Measurements from ENCODE around the gene KCNAB1.

The KCNAB1 gene

GRCh38 chr3:156539051-156539450 lies 418.7 kb downstream of the KCNAB1 start:
- Histone ChIP-seq H2AFZ (ENCODE audit: low read length) (no peak overlapping the region), H3K27me3 (ENCODE audit: insufficient read depth, low read length, poor library complexity, severe bottlenecking) (no peaks in the 10 kb centered on the region), H3K4me3 (ENCODE audit: low read length, poor library complexity, severe bottlenecking) (no peak overlapping the region), H4K20me1 (ENCODE audit: insufficient read depth, low read length, poor library complexity, severe bottlenecking) (peaks cover 3% of the 10 kb centered on the region), H3K4me2 (ENCODE audit: low read depth, low read length, poor library complexity, severe bottlenecking) (no peak overlapping the region), H3F3A (ENCODE audit: low read depth) (no peaks in the 10 kb centered on the region), H3K36me3 (ENCODE audit: insufficient read depth, low read length) (peaks cover 44% of the 10 kb centered on the region), H3K4me1 (ENCODE audit: insufficient read depth, low read length, poor library complexity, severe bottlenecking) (no peaks in the 10 kb centered on the region), H3K79me2 (ENCODE audit: insufficient read depth, low read length) (0 out of 2 replicates have a peak, but pooled peaks cover 1% of the 10 kb centered on the region), H3K9me2 (replicated peaks; ENCODE audit: low read depth, low read length) (no peaks in the 10 kb centered on the region), H3K9ac (ENCODE audit: low read depth, low read length, poor library complexity, severe bottlenecking) (no peak overlapping the region), H3K9me3 (ENCODE audit: insufficient read depth, low read depth, low read length) (no peaks in the 10 kb centered on the region)
- TF ChIP-seq CTCF (conservative IDR thresholded peaks at IDR 0.05; ENCODE audit: low read length) (no peak), EZH2phosphoT487 (IDR thresholded peaks at IDR 0.05; ENCODE audit: borderline replicate concordance) (no peak)

GRCh38 chr3:156539802-156540201 lies 419.4 kb downstream of the KCNAB1 start:
- no peaks in the 10 kb centered on the region for H3K9me3 ChIP-seq (ENCODE audit: insufficient read depth, low read depth, low read length)
- no peak overlapping the region for H3K4me2 ChIP-seq (ENCODE audit: low read depth, low read length, poor library complexity, severe bottlenecking)
- H3K4me1 ChIP-seq (ENCODE audit: insufficient read depth, low read length, poor library complexity, severe bottlenecking): no peaks in the 10 kb centered on the region
- no peak overlapping the region for H3K9ac ChIP-seq (ENCODE audit: low read depth, low read length, poor library complexity, severe bottlenecking)
- no peaks in the 10 kb centered on the region for H3K9me2 ChIP-seq (replicated peaks; ENCODE audit: low read depth, low read length)
- H3K4me3 ChIP-seq (ENCODE audit: low read length, poor library complexity, severe bottlenecking): no peak overlapping the region
- H3K36me3 ChIP-seq (ENCODE audit: insufficient read depth, low read length): peaks cover 49% of the 10 kb centered on the region
- H3F3A ChIP-seq (ENCODE audit: low read depth): no peaks in the 10 kb centered on the region
- no peaks in the 10 kb centered on the region for H3K27me3 ChIP-seq (ENCODE audit: insufficient read depth, low read length, poor library complexity, severe bottlenecking)
- H4K20me1 ChIP-seq (ENCODE audit: insufficient read depth, low read length, poor library complexity, severe bottlenecking): peaks cover 3% of the 10 kb centered on the region
- H3K79me2 ChIP-seq (ENCODE audit: insufficient read depth, low read length): peaks cover 9% of the 10 kb centered on the region; the same call in 1 of the 2 replicates
- H2AFZ ChIP-seq (ENCODE audit: low read length): no peak overlapping the region
- TF ChIP-seq CTCF (conservative IDR thresholded peaks at IDR 0.05; ENCODE audit: low read length): no peak
- TF ChIP-seq EZH2phosphoT487 (IDR thresholded peaks at IDR 0.05; ENCODE audit: borderline replicate concordance): no peak

GRCh38 chr3:156542101-156543042 lies 422.0 kb downstream of the KCNAB1 start:
- H3K4me1 ChIP-seq (ENCODE audit: insufficient read depth, low read length, poor library complexity, severe bottlenecking): peaks cover 8% of the 10 kb centered on the region
- no peak overlapping the region for H3K9ac ChIP-seq (ENCODE audit: low read depth, low read length, poor library complexity, severe bottlenecking)
- no peaks in the 10 kb centered on the region for H3F3A ChIP-seq (ENCODE audit: low read depth)
- TF ChIP-seq CTCF (conservative IDR thresholded peaks at IDR 0.05; ENCODE audit: low read length) (no peak), EZH2phosphoT487 (IDR thresholded peaks at IDR 0.05; ENCODE audit: borderline replicate concordance) (no peak)
- H3K36me3 ChIP-seq (ENCODE audit: insufficient read depth, low read length): peaks cover 73% of the 10 kb centered on the region
- H3K79me2 ChIP-seq (ENCODE audit: insufficient read depth, low read length): peaks cover 35% of the 10 kb centered on the region
- H3K27me3 ChIP-seq (ENCODE audit: insufficient read depth, low read length, poor library complexity, severe bottlenecking): no peaks in the 10 kb centered on the region
- H2AFZ ChIP-seq (ENCODE audit: low read length): no peak overlapping the region
- no peak overlapping the region for H3K4me2 ChIP-seq (ENCODE audit: low read depth, low read length, poor library complexity, severe bottlenecking)
- peaks cover 24% of the 10 kb centered on the region for H4K20me1 ChIP-seq (ENCODE audit: insufficient read depth, low read length, poor library complexity, severe bottlenecking)
- H3K9me3 ChIP-seq (ENCODE audit: insufficient read depth, low read depth, low read length): no peaks in the 10 kb centered on the region
- H3K4me3 ChIP-seq (ENCODE audit: low read length, poor library complexity, severe bottlenecking): no peak overlapping the region
- no peaks in the 10 kb centered on the region for H3K9me2 ChIP-seq (replicated peaks; ENCODE audit: low read depth, low read length)

Data from Loucy (cell line).